SK-N-SH treated with all-trans-retinoic acid at 6 μM for 48 hours (cell line): ENCODE data around the gene BARHL1.

Experiments
- ARNTL ChIP-seq: fragments of 450-650 bp; formaldehyde crosslinking; IDR thresholded peaks from 2 replicates; pipeline ENCODE4 v1.5.0; 2020; ENCODE audit warnings: low read depth, mild to moderate bottlenecking, moderate library complexity, borderline replicate concordance
- ISL1 ChIP-seq: fragments of 250-450 bp; sonication (Bioruptor Pico); IDR thresholded peaks from 2 replicates; pipeline ENCODE4 v2.1.2; 2022; ENCODE audit warnings: mild to moderate bottlenecking, moderate library complexity
- OSR1 ChIP-seq: fragments of 250-450 bp; sonication (Bioruptor Pico); IDR thresholded peaks from 2 replicates; pipeline ENCODE4 v1.8.0; 2022; ENCODE audit warnings: moderate library complexity, mild to moderate bottlenecking, inconsistent platforms
- PATZ1 ChIP-seq: fragments of 250-450 bp; sonication (Bioruptor Pico); IDR thresholded peaks from 2 replicates; pipeline ENCODE4 v1.8.0; 2020; ENCODE audit warnings: mild to moderate bottlenecking, moderate library complexity, borderline replicate concordance
- RARB ChIP-seq: fragments of 250-450 bp; sonication (Bioruptor Pico); IDR thresholded peaks from 2 replicates; pipeline ENCODE4 v1.8.0; 2021; ENCODE audit warnings: mild to moderate bottlenecking, moderate library complexity
- TSHZ2 ChIP-seq: fragments of 250-450 bp; sonication (Bioruptor Pico); IDR thresholded peaks from 2 replicates; pipeline ENCODE4 v1.5.0; 2020; ENCODE audit warnings: mild to moderate bottlenecking, moderate library complexity
- ZFP3 ChIP-seq: fragments of 250-450 bp; sonication (Bioruptor Pico); IDR thresholded peaks from 2 replicates; pipeline ENCODE4 v1.5.0; 2020; ENCODE audit warnings: mild to moderate bottlenecking, moderate library complexity
- ZFP30 ChIP-seq: fragments of 450-650 bp; formaldehyde crosslinking; IDR thresholded peaks from 2 replicates; pipeline ENCODE4 v1.5.0; 2022; ENCODE audit warnings: mild to moderate bottlenecking, moderate library complexity

- TF ChIP-seq ZFP3 (CRISPR knock-in tag), result no peak
- TF ChIP-seq PATZ1 (CRISPR knock-in tag), result no peak
- no peak for TF ChIP-seq OSR1 (CRISPR knock-in tag)
- no peak for TF ChIP-seq TSHZ2 (CRISPR knock-in tag)
- TF ChIP-seq ZFP30 (CRISPR knock-in tag), result no peak
- no peak for TF ChIP-seq RARB
- no peak for TF ChIP-seq ARNTL
- TF ChIP-seq ISL1 (CRISPR knock-in tag), result no peak
Observed at GRCh38 chr9:132627594-132627993, 45.2 kb downstream of the BARHL1 start.
